Measurements from ENCODE around the gene TSPEAR.

The TSPEAR gene

GRCh38 chr21:44737706-44738354 lies 26.5 kb upstream of the TSPEAR start:
- no peak overlapping the region for H3K4me2 ChIP-seq (ENCODE audit: low read depth, low read length, poor library complexity, severe bottlenecking)
- TF ChIP-seq, protein P1, sequence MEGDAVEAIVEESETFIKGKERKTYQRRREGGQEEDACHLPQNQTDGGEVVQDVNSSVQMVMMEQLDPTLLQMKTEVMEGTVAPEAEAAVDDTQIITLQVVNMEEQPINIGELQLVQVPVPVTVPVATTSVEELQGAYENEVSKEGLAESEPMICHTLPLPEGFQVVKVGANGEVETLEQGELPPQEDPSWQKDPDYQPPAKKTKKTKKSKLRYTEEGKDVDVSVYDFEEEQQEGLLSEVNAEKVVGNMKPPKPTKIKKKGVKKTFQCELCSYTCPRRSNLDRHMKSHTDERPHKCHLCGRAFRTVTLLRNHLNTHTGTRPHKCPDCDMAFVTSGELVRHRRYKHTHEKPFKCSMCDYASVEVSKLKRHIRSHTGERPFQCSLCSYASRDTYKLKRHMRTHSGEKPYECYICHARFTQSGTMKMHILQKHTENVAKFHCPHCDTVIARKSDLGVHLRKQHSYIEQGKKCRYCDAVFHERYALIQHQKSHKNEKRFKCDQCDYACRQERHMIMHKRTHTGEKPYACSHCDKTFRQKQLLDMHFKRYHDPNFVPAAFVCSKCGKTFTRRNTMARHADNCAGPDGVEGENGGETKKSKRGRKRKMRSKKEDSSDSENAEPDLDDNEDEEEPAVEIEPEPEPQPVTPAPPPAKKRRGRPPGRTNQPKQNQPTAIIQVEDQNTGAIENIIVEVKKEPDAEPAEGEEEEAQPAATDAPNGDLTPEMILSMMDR (IDR thresholded peaks at IDR 0.05; ENCODE audit: insufficient read depth, low read length, poor library complexity, severe bottlenecking) = no peak
- no peak for TF ChIP-seq EZH2phosphoT487 (conservative IDR thresholded peaks at IDR 0.05; ENCODE audit: low read length)

DNA sequence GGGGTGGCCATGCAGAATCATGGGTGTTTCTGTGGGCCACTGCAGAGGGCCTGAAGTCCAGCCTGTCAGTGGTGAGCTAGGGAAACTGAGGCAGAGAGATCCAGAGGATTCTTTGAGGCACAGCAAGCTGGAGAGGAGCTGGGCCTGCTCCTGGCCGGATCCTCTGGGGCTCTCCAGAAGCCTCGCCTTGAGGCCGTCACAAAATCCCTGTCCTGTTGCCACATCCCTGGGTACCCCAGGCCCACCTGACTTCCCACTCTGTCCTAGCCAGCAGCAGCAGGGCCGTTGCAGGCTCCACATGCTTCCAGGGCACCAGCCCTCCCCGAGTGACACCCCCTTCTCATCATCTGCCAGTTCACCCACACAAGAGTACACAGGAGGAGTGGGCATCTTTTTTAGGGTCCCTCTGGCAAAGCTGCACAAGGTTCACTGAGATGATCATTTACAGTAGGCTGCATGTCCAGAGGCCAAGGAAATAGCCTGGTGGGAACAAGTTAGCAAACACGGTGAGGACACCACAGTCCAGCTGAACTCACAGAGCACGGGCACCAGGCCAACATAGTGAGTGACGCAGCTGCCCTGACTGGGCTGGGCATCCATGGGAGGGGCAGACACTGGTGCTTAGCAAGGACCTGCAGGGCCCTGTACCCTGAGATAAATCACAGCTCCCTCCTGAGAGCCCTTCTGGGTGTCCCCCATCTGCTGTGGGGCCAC lies 25.1 kb upstream of the TSPEAR start:
- Histone ChIP-seq H3K4me2 (ENCODE audit: low read depth, low read length, poor library complexity, severe bottlenecking) (no peak overlapping the region), H3K27ac (ENCODE audit: low read depth, low read length) (no peak overlapping the region), H3K27me3 (ENCODE audit: low read length) (no peaks in the 10 kb centered on the region), H2AFZ (ENCODE audit: low read depth, low read length, severe bottlenecking) (no peak overlapping the region), H3K4me3 (ENCODE audit: insufficient read depth, low read length, poor library complexity, severe bottlenecking) (no peak overlapping the region), H3K9ac (ENCODE audit: low read length) (no peak overlapping the region), H3K9me2 (replicated peaks; ENCODE audit: insufficient read depth, low read length) (no peaks in the 10 kb centered on the region), H4K20me1 (ENCODE audit: low read depth, low read length) (no peaks in the 10 kb centered on the region), H3K79me2 (ENCODE audit: insufficient read depth, low read length) (no peaks in the 10 kb centered on the region), H3F3A (ENCODE audit: insufficient read depth) (no peaks in the 10 kb centered on the region), H3K9me3 (ENCODE audit: insufficient read depth, low read length) (no peaks in the 10 kb centered on the region), H3K36me3 (ENCODE audit: low read length) (no peaks in the 10 kb centered on the region)
- TF ChIP-seq EZH2phosphoT487 (conservative IDR thresholded peaks at IDR 0.05; ENCODE audit: low read length) = no peak
- TF ChIP-seq, protein P1 (IDR thresholded peaks at IDR 0.05; ENCODE audit: insufficient read depth, low read length, poor library complexity, severe bottlenecking) = no peak

More at GRCh38 chr21:44737706-44738354, 26.5 kb upstream of the TSPEAR start:
- Histone ChIP-seq H3F3A (ENCODE audit: insufficient read depth) (no peaks in the 10 kb centered on the region), H4K20me1 (ENCODE audit: low read depth, low read length) (no peaks in the 10 kb centered on the region), H3K9ac (ENCODE audit: low read length) (no peak overlapping the region), H3K79me2 (ENCODE audit: insufficient read depth, low read length) (no peaks in the 10 kb centered on the region), H3K4me3 (ENCODE audit: insufficient read depth, low read length, poor library complexity, severe bottlenecking) (no peak overlapping the region), H3K36me3 (ENCODE audit: low read length) (no peaks in the 10 kb centered on the region), H2AFZ (ENCODE audit: low read depth, low read length, severe bottlenecking) (no peak overlapping the region), H3K27me3 (ENCODE audit: low read length) (no peaks in the 10 kb centered on the region), H3K27ac (ENCODE audit: low read depth, low read length) (no peak overlapping the region), H3K9me3 (ENCODE audit: insufficient read depth, low read length) (peaks cover under 1% of the 10 kb centered on the region; the same call in 1 of the 2 replicates), H3K9me2 (replicated peaks; ENCODE audit: insufficient read depth, low read length) (no peaks in the 10 kb centered on the region)

GRCh38 chr21:44735821-44736220 lies 24.4 kb upstream of the TSPEAR start:
- H3K4me3 ChIP-seq (ENCODE audit: insufficient read depth, low read length, poor library complexity, severe bottlenecking) = no peak overlapping the region
- no peaks in the 10 kb centered on the region for H3K9me3 ChIP-seq (ENCODE audit: insufficient read depth, low read length)
- no peaks in the 10 kb centered on the region for H3K36me3 ChIP-seq (ENCODE audit: low read length)
- no peaks in the 10 kb centered on the region for H3K9me2 ChIP-seq (replicated peaks; ENCODE audit: insufficient read depth, low read length)
- no peak for TF ChIP-seq EZH2phosphoT487 (conservative IDR thresholded peaks at IDR 0.05; ENCODE audit: low read length)
- TF ChIP-seq, protein P1 (IDR thresholded peaks at IDR 0.05; ENCODE audit: insufficient read depth, low read length, poor library complexity, severe bottlenecking) = no peak
- no peaks in the 10 kb centered on the region for H3K79me2 ChIP-seq (ENCODE audit: insufficient read depth, low read length)
- H3K27ac ChIP-seq (ENCODE audit: low read depth, low read length) = no peak overlapping the region
- H3K27me3 ChIP-seq (ENCODE audit: low read length) = no peaks in the 10 kb centered on the region
- no peaks in the 10 kb centered on the region for H4K20me1 ChIP-seq (ENCODE audit: low read depth, low read length)
- H3K4me2 ChIP-seq (ENCODE audit: low read depth, low read length, poor library complexity, severe bottlenecking) = no peak overlapping the region
- H3F3A ChIP-seq (ENCODE audit: insufficient read depth) = no peaks in the 10 kb centered on the region
- no peak overlapping the region for H3K9ac ChIP-seq (ENCODE audit: low read length)
- H2AFZ ChIP-seq (ENCODE audit: low read depth, low read length, severe bottlenecking) = no peak overlapping the region

Measured in SU-DHL-6 (cell line).